A549 (cell line): ENCODE data around the gene PHTF2. TPM values are rescaled to one million over a fixed set of nuclear protein-coding genes. Genes with fewer than 3 reads are reported as not detected.

Experiments used
- ATAC-seq, 2 experiments: fragments of 200-7000 bp in 1 of 2; fragments of >200 bp in 1 of 2; cut with Nextera tagmentation in 1 of 2; cut with Tn5 transposase in 1 of 2; 3 replicates each; pipeline versions ENCODE4 v1.8.0 to v1.9.1; 2018 to 2020; ENCODE audit warnings: mild to moderate bottlenecking in 1 of 2, moderate library complexity in 1 of 2
- CTCF ChIA-PET: fragments of 300-600 bp; sonication (Branson Sonifier 250); formaldehyde crosslinking; extraction: SDS; loops from one replicate; lab custom pipeline; 2021; ENCODE audit warnings: antibody characterized with exemption, inconsistent platforms; lab: Yijun Ruan, JAX
- POLR2A ChIA-PET: fragments of 350-600 bp; formaldehyde crosslinking; extraction: SDS; loops from one replicate; lab custom pipeline; 2021; ENCODE audit warnings: antibody characterized with exemption, inconsistent platforms; lab: Yijun Ruan, JAX
- DNase-seq, 2 experiments: peaks; one replicate each; pipeline versions ENCODE4 v3.0.0 to v3.0.0-alpha.2; 2011 to 2016; ENCODE audit warnings: low read depth in 1 of 2, low spot score in 1 of 2
- FAIRE-seq: peaks from 2 replicates; lab custom pipeline; 2011; peaks lifted over from hg19 to GRCh38; lab: Jason Lieb, UNC
- H3K27ac ChIP-seq, 2 experiments: fragments of >200 bp; sonication (Bioruptor Twin); formaldehyde crosslinking; 3 replicates each; pipeline ENCODE4 v1.5.1; 2016 to 2017
- H3K4me1 ChIP-seq: fragments of >200 bp; sonication (Bioruptor Twin); formaldehyde crosslinking; 3 replicates; pipeline ENCODE4 v1.6.1; 2016
- H3K4me2 ChIP-seq: fragments of >200 bp; sonication (Bioruptor Twin); formaldehyde crosslinking; 3 replicates; pipeline ENCODE4 v1.6.1; 2016
- H3K4me3 ChIP-seq: fragments of >200 bp; sonication (Bioruptor Twin); formaldehyde crosslinking; 3 replicates; pipeline ENCODE4 v1.5.1; 2016
- H3K9me3 ChIP-seq: fragments of >200 bp; sonication (Bioruptor Twin); formaldehyde crosslinking; 3 replicates; pipeline ENCODE4 v1.6.1; 2016
- CBX2 ChIP-seq: fragments of 200-600 bp; sonication (generic); IDR thresholded peaks from 2 replicates; pipeline ENCODE4 v1.6.1; 2016; ENCODE audit warnings: low read depth, mild to moderate bottlenecking, borderline replicate concordance
- ESRRA ChIP-seq: fragments of 150-350 bp; IDR thresholded peaks from 2 replicates; pipeline ENCODE4 v1.6.1; 2014; ENCODE audit warnings: mild to moderate bottlenecking, low read length, borderline replicate concordance
- FOSB ChIP-seq: fragments of 250-450 bp; sonication (Bioruptor Pico); IDR thresholded peaks from 2 replicates; pipeline ENCODE4 v1.5.0; 2020; ENCODE audit warnings: mild to moderate bottlenecking, moderate library complexity
- FOSL2 ChIP-seq, 2 experiments: fragments of 450-650 bp in 1 of 2; fragments of >200 bp in 1 of 2; sonication (Bioruptor Twin) in 1 of 2; formaldehyde crosslinking; IDR thresholded peaks; 2 replicates each; pipeline versions ENCODE4 v1.5.0 to v1.6.1; 2016 to 2020; ENCODE audit warnings: mild to moderate bottlenecking in 1 of 2, moderate library complexity in 1 of 2
- JUNB ChIP-seq: fragments of >200 bp; sonication (Bioruptor Twin); formaldehyde crosslinking; IDR thresholded peaks from 2 replicates; pipeline ENCODE4 v1.6.1; 2016
- KDM5A ChIP-seq: fragments of 200-600 bp; sonication (generic); IDR thresholded peaks from 2 replicates; pipeline ENCODE4 v1.6.1; 2016; ENCODE audit warnings: antibody characterized with exemption, mild to moderate bottlenecking
- NPAS2 ChIP-seq: fragments of 250-450 bp; sonication (Bioruptor Pico); IDR thresholded peaks from 2 replicates; pipeline ENCODE4 v1.8.0; 2022; ENCODE audit warnings: mild to moderate bottlenecking, moderate library complexity, borderline replicate concordance
- NR3C1 ChIP-seq: fragments of >200 bp; sonication (Bioruptor Twin); formaldehyde crosslinking; IDR thresholded peaks from 3 replicates; pipeline ENCODE4 v1.6.1; 2017
- PHF8 ChIP-seq: fragments of 200-600 bp; sonication (generic); IDR thresholded peaks from 2 replicates; pipeline ENCODE4 v1.6.1; 2016; ENCODE audit warnings: low read depth, mild to moderate bottlenecking, antibody characterized with exemption, moderate library complexity, borderline replicate concordance
- POLR2AphosphoS2 ChIP-seq: conservative IDR thresholded peaks from 2 replicates; pipeline ENCODE4 v1.6.1; 2012; ENCODE audit warnings: low read length, improper control_type of control experiment, inconsistent platforms
- RARB ChIP-seq: fragments of 250-450 bp; sonication (Bioruptor Pico); IDR thresholded peaks from 2 replicates; pipeline ENCODE4 v1.8.0; 2021; ENCODE audit warnings: mild to moderate bottlenecking, moderate library complexity
- SMC3 ChIP-seq: fragments of >200 bp; sonication (Bioruptor Twin); formaldehyde crosslinking; IDR thresholded peaks from 3 replicates; pipeline ENCODE4 v1.6.1; 2018; ENCODE audit warnings: inconsistent platforms
- TP53 ChIP-seq: fragments of 250-450 bp; sonication (Bioruptor Pico); IDR thresholded peaks from 2 replicates; pipeline ENCODE4 v1.5.0; 2021; ENCODE audit warnings: mild to moderate bottlenecking, moderate library complexity
- ZC3H11A ChIP-seq: fragments of 450-650 bp; IDR thresholded peaks from 2 replicates; pipeline ENCODE4 v1.6.1; 2014; ENCODE audit warnings: antibody characterized with exemption, mild to moderate bottlenecking
- ZSCAN20 ChIP-seq: fragments of 250-450 bp; sonication (Bioruptor Pico); IDR thresholded peaks from 2 replicates; pipeline ENCODE4 v1.8.0; 2022; ENCODE audit warnings: mild to moderate bottlenecking, moderate library complexity
- WGBS: methylation state at CpG from one replicate; pipeline ENCODE4 v1.1.6; 2017; ENCODE audit errors: missing lambda C conversion rate; 5-methylcytosine and 5-hydroxymethylcytosine counted together
- polyA plus RNA-seq, 4 experiments: library from polyadenylated mRNA; depleted of rRNA in 3 of 4; stranded (reverse); fragments of >200 nt; fragmentation: RNase III in 1 of 4; extraction: RNeasy Plus Mini Kit Qiagen cat#74134 plus additional on column Dnase treatment in 1 of 4; gene quantifications; 2 replicates in 3 of 4; 3 replicates in 1 of 4; pipeline ENCODE4 v1.2.3, GENCODE V29; 2011 to 2017
- TF ChIP-seq, protein P1 (sequence below): fragments of 200-600 bp; sonication (generic); IDR thresholded peaks from 2 replicates; pipeline ENCODE4 v1.6.1; 2016; ENCODE audit warnings: antibody characterized with exemption, mild to moderate bottlenecking, moderate library complexity
- TF ChIP-seq, protein P2 (sequence below): fragments of 150-350 bp; IDR thresholded peaks from 2 replicates; pipeline ENCODE4 v1.6.1; 2014; ENCODE audit warnings: low read depth, mild to moderate bottlenecking, low read length
- TF ChIP-seq, protein P3 (sequence below): fragments of >200 bp; sonication (Bioruptor Twin); formaldehyde crosslinking; IDR thresholded peaks from 2 replicates; pipeline ENCODE4 v1.6.1; 2016
- TF ChIP-seq, protein P4 (sequence below): fragments of >200 bp; sonication (Bioruptor Twin); formaldehyde crosslinking; IDR thresholded peaks from 3 replicates; pipeline ENCODE4 v1.5.1; 2016
- TF ChIP-seq, protein P5 (sequence below): IDR thresholded peaks from 2 replicates; pipeline ENCODE4 v1.6.1; 2012
- TF ChIP-seq, protein P6 (sequence below): fragments of 250-450 bp; sonication (Bioruptor Pico); IDR thresholded peaks from 2 replicates; pipeline ENCODE4 v1.5.0; 2020; ENCODE audit warnings: low read depth, mild to moderate bottlenecking, moderate library complexity

The PHTF2 gene
- polyA plus RNA-seq, 2 of the 4 experiments (the other 2 are of a cell fraction), result 14.5 to 41.6 TPM

DNA sequence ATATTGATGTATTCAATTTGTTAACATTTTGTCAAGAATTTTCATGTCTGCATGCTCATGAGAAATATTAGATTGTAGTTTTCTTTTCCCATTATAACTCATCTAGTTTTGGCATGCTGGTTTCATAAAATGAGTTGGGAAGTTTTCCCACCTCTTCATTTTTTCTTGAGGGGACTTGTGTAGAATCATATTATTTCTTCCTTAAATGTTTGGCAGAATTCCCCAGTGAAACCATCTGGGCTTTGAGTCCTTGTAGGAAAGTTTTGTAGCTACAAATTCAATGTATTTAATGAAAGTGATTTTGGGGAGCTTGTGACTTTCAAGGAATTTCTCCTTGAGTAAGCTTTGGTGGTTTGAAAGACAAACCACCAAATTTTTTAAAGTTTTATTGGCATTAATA lies 173.2 kb downstream of the PHTF2 start:
- ATAC-seq (no peak), DNase-seq (no peak), FAIRE-seq (no peak)
- Histone ChIP-seq H3K9me3 (no peaks in the 10 kb centered on the region), H3K4me2 (no peak overlapping the region), H3K4me1 (no peaks in the 10 kb centered on the region), H3K27ac (no peak overlapping the region), H3K4me3 (no peak overlapping the region)
- ChIA-PET POLR2A (no interaction called here), CTCF (no interaction called here)
- TF ChIP-seq NPAS2 (CRISPR knock-in tag), result no peak
- TF ChIP-seq, protein P1, sequence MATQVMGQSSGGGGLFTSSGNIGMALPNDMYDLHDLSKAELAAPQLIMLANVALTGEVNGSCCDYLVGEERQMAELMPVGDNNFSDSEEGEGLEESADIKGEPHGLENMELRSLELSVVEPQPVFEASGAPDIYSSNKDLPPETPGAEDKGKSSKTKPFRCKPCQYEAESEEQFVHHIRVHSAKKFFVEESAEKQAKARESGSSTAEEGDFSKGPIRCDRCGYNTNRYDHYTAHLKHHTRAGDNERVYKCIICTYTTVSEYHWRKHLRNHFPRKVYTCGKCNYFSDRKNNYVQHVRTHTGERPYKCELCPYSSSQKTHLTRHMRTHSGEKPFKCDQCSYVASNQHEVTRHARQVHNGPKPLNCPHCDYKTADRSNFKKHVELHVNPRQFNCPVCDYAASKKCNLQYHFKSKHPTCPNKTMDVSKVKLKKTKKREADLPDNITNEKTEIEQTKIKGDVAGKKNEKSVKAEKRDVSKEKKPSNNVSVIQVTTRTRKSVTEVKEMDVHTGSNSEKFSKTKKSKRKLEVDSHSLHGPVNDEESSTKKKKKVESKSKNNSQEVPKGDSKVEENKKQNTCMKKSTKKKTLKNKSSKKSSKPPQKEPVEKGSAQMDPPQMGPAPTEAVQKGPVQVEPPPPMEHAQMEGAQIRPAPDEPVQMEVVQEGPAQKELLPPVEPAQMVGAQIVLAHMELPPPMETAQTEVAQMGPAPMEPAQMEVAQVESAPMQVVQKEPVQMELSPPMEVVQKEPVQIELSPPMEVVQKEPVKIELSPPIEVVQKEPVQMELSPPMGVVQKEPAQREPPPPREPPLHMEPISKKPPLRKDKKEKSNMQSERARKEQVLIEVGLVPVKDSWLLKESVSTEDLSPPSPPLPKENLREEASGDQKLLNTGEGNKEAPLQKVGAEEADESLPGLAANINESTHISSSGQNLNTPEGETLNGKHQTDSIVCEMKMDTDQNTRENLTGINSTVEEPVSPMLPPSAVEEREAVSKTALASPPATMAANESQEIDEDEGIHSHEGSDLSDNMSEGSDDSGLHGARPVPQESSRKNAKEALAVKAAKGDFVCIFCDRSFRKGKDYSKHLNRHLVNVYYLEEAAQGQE, result no peak
- no peak for TF ChIP-seq PHF8
- no peak for TF ChIP-seq TP53 (CRISPR knock-in tag)
- no peak for TF ChIP-seq FOSL2 (IDR thresholded peaks at IDR 0.05)
- TF ChIP-seq FOSL2 (CRISPR knock-in tag; IDR thresholded peaks at IDR 0.05), result no peak
- TF ChIP-seq FOSB (CRISPR knock-in tag), result no peak
- no peak for TF ChIP-seq SMC3
- TF ChIP-seq, protein P2, sequence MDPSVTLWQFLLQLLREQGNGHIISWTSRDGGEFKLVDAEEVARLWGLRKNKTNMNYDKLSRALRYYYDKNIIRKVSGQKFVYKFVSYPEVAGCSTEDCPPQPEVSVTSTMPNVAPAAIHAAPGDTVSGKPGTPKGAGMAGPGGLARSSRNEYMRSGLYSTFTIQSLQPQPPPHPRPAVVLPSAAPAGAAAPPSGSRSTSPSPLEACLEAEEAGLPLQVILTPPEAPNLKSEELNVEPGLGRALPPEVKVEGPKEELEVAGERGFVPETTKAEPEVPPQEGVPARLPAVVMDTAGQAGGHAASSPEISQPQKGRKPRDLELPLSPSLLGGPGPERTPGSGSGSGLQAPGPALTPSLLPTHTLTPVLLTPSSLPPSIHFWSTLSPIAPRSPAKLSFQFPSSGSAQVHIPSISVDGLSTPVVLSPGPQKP, result no peak
- TF ChIP-seq, protein P3, sequence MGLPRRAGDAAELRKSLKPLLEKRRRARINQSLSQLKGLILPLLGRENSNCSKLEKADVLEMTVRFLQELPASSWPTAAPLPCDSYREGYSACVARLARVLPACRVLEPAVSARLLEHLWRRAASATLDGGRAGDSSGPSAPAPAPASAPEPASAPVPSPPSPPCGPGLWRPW, result no peak
- no peak for TF ChIP-seq JUNB
- TF ChIP-seq ESRRA, result no peak
- TF ChIP-seq, protein P4, sequence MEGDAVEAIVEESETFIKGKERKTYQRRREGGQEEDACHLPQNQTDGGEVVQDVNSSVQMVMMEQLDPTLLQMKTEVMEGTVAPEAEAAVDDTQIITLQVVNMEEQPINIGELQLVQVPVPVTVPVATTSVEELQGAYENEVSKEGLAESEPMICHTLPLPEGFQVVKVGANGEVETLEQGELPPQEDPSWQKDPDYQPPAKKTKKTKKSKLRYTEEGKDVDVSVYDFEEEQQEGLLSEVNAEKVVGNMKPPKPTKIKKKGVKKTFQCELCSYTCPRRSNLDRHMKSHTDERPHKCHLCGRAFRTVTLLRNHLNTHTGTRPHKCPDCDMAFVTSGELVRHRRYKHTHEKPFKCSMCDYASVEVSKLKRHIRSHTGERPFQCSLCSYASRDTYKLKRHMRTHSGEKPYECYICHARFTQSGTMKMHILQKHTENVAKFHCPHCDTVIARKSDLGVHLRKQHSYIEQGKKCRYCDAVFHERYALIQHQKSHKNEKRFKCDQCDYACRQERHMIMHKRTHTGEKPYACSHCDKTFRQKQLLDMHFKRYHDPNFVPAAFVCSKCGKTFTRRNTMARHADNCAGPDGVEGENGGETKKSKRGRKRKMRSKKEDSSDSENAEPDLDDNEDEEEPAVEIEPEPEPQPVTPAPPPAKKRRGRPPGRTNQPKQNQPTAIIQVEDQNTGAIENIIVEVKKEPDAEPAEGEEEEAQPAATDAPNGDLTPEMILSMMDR, result no peak

DNA sequence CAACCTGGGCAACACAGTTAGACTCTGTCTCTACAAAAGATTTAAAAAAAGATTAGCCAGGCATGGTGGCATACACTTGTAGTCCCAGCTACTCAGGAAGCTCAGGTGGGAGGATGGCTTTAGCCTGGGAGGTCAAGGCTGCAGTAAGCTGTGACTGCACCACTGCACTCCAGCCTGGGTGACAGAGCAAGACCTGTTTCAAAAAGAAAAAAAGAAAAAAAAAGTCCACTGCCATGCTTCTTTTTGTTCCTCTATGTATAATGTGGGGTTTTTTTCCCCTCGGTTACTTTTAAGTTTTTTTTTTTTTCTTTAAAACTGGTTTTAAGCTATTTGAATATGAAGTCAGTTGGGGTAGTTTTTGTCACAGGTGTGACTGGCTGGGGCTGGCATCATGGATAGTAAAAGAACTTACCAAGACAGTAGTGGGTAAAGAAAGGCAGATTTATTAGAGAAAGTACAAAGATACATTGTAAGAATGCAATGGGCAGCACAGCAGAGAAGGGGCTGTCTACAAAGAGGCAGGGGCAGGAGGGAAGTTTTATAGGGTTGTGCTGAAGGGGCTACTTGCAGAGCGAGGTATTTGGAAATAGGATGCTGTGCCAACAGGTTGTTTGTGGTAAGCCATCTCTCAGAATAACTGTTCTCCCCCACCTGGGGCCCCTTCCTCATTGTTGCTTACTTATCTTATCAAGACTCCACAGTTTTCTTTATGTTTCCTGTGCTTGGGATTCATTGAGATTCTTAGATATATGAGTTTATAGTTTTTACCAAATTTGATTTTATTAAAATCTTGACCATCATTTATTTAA lies 177.3 kb downstream of the PHTF2 start:
- ChIA-PET CTCF (interaction anchor here (0.9 to 1.8 kb wide), 3 partner anchors 8 to 45 kb away, joined by 3 to 5 read pairs (median 4); no protein-coding TSS in a partner anchor), POLR2A (no interaction called here)
- Histone ChIP-seq H3K4me1 (0 out of 3 replicates have a peak, but pooled peaks cover 4% of the 10 kb centered on the region), H3K4me2 (no peak overlapping the region), H3K27ac (no peak overlapping the region), H3K4me3 (no peak overlapping the region), H3K9me3 (no peaks in the 10 kb centered on the region)
- ATAC-seq (no peak), FAIRE-seq (no peak), DNase-seq (no peak)
- 69% methylated on average over 2 of the region's 2 CpGs for WGBS
- TF ChIP-seq, protein P5, sequence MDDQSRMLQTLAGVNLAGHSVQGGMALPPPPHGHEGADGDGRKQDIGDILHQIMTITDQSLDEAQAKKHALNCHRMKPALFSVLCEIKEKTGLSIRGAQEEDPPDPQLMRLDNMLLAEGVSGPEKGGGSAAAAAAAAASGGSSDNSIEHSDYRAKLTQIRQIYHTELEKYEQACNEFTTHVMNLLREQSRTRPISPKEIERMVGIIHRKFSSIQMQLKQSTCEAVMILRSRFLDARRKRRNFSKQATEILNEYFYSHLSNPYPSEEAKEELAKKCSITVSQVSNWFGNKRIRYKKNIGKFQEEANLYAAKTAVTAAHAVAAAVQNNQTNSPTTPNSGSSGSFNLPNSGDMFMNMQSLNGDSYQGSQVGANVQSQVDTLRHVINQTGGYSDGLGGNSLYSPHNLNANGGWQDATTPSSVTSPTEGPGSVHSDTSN, result no peak
- TF ChIP-seq NR3C1 (no peak), CBX2 (no peak), RARB (CRISPR knock-in tag) (no peak), NPAS2 (CRISPR knock-in tag) (no peak), KDM5A (no peak), POLR2AphosphoS2 (no peak), ZSCAN20 (CRISPR knock-in tag) (no peak), ZC3H11A (no peak)
- TF ChIP-seq, protein P6, sequence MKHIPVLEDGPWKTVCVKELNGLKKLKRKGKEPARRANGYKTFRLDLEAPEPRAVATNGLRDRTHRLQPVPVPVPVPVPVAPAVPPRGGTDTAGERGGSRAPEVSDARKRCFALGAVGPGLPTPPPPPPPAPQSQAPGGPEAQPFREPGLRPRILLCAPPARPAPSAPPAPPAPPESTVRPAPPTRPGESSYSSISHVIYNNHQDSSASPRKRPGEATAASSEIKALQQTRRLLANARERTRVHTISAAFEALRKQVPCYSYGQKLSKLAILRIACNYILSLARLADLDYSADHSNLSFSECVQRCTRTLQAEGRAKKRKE (CRISPR knock-in tag), result no peak
- TF ChIP-seq, all 56 proteins: peak for 0
